ENCODE data around the gene PXK.
"Not testable (repeated sequence)": the region's sequence is repeated elsewhere in the genome, so short reads cannot be mapped to it uniquely, and the experiment has no call there.

PXK gene

DNA sequence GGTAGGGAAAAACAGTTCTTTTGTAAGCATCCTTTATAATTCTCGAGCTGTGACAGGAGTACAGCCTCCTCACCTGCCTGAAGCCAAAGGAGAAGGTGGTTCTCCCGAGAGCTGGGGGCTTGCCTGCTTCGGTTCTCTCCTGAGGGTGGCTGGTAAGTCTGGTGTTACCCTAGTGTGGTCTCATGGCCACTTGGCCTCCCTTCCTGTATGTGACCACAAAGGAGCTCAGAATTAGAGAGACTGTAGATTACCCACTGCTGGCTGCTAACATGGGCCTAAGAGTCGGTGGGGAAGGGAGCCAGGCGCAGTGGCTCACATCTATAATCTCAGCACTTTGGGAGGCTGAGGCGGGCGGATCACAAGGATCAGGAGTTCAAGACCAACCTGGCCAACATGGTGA is 88.3 kb downstream of the PXK start:
- no peak for DNase-seq

DNA sequence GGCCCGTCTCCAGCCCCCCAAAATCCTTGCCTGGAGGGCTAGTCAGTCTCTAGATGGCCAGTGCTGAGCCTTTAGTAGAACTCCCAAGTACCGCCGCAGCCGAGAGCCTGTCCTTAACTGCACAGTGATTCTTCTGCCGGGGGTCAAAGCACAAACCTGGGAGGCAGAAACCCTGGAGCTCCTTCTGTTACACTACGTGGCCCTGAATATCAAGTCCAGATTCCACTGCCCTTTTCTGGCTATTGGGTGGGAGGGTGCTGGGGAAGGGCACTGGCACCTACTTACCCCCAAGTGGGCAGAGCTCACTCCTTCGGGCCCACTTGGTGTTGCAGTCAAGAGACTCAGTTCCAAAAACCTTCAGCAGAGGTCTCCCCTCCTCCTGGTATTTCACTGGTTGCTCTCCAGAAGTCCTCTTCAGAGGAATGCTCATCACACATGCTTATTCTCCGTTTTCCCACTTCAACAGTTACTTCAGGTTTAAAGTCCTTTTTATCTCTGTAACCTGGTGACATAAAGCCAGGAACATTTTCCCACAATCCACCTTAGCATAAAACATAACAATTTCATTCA is 90.1 kb downstream of the PXK start:
- no peak for DNase-seq

DNA sequence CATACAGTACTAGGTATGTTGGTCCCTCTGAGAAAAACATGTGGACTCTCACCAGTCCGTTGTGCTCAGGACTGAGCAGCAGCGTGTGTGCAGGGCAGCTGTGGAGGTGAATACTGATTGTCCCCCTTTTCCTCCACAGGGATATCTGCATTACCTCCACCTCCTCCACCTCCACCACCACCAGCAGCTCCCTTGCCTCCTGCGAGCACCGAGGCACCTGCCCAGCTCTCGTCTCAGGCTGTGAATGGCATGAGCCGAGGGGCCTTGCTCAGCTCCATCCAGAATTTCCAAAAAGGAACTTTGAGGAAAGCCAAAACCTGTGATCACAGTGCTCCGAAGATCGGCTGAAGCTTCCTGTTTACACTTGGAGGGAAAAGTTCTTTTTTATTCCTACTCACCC is 91.9 kb downstream of the PXK start:
- DNase-seq: no peak

DNA sequence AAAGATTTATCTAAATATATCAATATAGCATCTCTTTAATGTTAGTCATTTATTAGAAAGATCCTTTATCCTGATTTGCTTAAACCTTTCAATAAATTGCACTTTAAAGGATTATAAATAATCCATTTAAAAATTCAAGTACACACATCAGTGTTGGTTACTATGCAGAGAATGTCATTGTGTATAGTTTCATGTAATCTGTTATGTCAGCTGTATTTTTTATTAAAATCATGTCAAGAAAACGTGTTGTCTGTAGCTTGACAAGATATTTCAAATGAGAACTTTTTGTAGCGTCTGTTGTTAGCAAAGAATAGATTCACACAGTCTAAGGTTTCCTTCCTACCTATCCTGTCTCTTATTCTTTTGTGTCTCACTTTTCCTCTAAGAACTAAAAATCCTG is 93.1 kb downstream of the PXK start:
- no peak for DNase-seq

DNA sequence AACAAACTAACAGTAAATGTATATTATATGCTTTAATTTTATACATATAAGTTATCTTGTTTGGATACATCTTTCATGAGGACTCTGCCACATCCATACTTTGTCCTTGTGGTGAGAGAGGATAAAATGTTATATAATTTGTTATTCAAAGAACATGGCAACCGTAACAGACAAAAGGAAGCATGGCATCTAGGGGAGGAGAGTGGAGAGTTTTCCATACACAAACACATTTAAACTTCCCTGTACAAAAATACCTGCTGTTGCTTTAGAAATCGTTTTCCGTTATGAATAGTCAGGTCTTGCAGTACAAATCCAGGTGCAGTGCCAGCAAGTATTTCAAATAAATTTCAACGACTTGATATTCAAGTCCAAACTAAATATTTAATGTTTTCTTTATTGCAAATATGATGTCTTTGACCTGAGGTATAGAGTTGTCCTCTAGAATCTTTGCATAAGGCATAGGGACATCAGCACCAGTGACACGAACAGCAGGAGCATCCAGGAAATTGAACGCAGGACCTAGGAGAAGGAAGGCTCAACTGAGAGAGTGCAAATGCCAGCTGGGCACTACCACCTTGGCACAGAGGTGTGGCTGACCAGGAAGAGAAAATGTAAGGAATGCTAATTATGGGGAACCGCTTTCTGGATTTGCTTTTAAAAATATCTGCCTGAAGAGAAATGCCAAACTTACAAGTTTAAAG is 95.1 kb downstream of the PXK start:
- no peak for DNase-seq

DNA sequence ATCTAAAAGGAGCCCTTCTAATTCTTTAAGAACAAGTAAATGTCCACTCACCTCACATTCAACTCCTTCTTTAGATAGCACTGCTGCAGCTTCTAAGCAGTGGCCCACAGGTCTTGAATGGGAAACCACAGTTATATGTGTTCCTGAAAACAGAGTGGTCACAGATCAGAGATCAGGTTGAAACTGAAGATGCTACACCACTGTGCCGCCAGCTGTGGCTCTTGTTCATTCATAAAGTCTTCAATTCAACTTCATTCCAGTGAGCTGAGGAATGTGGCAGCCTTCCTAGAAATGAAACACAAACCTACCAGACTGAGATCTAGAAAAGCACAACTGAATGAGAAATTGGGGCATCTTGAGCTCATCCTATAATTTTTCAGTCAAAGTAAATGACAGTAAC is 97.0 kb downstream of the PXK start:
- DNase-seq: no peak

DNA sequence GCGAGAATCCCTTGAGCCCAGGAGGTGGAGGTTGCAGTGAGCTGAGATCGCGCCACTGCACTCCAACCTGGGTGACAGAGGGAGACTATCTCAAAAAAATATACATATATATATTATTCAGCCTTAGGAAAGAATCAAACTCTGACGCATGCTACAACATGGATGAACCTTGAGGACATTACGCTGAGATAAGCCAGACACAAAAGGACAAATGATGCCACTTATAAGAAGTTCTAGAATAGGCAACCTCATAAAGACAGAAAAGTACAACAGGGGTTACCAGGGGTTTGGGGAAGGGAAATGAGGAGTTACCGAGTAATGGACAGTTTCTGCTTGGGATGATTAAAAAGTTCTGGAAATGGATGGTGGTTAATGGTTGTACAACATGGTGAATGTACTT is 100.2 kb downstream of the PXK start:
- DNase-seq: no peak

DNA sequence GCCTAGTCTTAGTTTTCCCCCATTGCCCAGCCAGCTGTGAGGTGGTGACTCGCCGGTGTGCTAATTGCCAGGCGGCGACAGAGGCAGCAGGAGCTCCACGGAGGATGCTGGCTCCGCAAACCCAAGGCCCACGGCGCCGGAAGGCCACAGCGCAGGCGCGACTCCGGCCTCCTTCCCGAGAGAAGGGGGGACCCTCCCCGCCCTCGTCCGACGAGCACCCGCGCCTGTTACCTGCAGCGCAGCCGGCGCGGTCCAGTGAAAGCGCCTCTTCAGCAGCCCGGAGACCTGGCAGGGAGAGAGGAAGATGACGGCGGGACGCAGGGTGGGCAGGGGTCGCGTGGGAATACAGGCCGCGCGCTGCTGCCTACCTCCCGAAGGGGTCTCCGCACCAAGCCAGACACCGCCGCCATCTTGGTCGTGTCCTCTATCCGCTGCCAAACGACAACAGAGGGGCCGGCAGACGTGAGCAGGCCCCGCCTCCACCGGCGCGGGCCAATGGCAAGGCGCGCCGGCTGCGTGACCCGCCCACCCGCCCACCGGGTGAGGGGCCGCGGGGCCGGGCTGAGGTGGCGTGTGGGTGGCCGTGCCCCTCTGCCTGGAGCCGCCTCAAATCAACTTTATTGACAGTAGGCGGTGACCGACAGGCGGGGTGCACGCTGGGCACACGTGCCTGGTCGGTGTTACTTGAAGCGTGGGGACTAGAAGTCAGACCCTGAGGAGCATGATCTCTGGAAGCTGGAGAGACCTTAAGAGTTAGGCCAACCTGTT is 100.9 kb downstream of the PXK start, which contains the start of gene PDHB:
Gene PDHB (minus strand): TSS at position 433 of the 768 bp plus-strand sequence. CDS start 23 bp downstream, at position 410.
- peak; percentile 94 for DNase-seq

DNA sequence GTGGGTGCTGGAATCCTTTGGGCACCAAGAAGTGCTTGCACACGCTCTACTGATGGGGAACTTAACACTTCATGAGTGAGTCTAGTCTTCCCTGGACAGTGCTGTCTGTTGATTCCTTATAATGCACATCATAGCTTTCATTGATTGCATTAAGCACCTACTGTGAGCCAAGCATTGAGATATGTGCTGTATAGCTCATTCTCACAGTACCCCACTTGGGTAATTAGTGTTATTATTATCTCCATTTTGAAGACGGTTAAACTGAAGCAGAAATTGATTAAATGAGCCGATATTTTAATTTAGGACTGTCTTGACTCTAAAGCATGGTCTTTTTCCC is 101.4 kb downstream of the PXK start:
- DNase-seq: no peak

DNA sequence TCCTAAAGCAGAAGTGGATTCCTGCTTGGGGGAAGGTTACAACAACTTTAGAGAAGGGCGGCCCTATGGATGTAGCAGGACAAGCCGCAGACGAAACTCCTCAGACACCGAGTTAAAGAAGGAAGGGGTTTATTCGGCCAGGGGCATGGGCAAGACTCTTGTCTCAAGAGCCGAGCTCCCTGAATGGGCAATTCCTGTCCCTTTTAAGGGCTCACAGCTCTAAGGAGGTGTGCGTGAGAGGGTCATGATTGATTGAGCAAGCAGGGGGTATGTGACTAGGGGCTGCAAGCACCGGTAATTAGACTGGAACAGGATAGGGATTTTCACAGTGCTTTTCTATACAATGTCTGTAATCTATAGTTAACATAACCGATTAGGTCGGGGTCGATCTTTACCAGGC is 101.8 kb downstream of the PXK start:
- no peak for DNase-seq

DNA sequence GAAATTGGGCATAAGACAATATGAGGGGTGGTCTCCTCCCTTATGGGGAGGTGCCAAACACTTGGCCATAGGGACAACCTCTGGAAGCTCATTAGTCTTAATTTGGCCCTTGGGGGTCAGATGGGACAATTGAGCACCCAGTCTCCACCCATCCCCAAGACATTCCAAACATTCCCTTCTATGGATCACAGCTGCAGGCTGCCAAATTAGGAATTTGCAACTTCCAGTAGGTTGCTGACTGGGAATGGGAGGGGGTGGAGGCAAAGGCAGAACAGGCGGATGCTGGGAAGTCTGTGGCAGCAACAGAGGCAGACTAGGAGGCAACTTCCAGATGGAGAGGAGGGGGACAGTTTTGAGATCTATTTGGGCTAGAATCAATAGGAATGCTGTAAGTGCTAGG is 102.3 kb downstream of the PXK start:
- no peak for DNase-seq

DNA sequence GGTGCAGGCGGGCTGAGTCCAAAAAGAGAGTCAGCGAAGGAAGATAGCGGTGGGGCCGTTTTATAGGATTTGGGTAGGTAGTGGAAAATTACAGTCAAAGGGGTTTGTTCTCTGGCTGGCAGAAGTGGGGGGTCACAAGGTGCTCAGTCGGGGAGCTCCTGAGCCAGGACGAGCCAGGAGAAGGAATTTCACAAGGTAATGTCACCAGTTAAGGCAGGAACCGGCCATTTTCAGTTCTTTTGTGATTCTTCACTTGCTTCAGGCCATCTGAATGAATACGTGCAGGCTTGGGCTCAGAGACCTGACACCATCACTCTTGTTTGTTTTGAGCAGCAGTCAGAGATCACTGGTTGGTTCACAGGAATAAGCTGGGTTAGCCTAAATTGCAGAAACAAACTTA is 104.6 kb downstream of the PXK start:
- not testable (repeated sequence) for DNase-seq

DNA sequence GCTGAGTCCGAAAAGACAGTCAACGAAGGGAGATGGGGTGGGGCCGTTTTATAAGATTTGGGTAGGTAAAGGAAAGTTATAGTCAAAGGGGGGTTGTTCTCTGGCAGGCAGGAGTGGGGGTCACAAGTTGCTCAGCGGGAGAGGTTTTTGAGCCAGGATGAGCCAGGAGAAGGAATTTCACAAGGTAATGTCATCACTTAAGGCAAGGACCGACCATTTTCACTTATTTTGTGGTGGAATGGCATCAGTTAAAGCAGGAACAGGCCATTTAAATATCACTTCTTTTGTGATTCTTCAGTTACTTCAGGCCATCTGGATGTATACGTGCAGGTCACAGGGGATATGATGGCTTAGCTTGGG is 108.3 kb downstream of the PXK start:
- DNase-seq: not testable (repeated sequence)

DNA sequence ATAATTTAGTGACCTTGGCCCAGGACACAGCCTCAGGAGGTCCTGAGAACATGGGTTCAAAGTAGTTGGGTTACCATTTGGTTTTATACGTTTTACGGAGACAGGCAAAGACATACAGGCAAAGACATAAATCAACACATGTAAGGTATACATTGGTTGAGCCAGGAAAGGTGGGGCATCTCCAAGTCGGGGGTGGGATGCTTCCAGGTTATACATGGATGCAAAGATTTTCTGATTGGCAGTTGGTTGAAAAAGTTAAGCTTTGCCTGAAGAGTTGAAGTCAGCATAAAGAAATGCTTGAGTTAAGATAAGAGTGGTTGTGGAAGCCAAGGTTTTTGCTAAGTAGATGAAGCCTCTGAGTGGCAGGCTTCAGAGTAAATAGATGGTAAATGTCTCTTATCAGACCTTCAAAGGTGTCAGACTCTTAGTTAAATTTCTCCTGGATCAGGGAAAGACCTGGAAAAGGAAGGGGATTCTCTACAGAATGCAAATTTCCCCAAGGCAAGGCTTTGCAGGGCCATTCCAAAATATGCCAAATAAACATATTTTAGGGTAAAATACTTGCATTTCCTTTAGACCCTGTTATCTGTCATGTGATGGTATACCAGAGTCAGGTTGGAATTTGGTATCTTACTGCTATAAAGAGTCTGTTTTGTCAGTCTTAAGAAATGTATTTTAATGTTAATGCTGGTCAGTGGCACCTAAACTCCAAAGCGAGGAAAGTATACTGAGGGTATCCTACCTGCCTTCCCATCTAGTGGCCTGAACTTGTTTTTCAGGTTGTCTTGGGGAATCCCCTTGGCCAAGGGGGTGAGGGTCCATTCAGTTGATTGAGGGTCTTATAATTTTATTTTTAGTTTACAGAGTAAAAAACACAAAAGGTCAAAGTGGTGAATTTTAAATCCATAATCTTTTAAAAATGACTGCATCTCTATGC is 109.1 kb downstream of the PXK start:
- no peak for DNase-seq

DNA sequence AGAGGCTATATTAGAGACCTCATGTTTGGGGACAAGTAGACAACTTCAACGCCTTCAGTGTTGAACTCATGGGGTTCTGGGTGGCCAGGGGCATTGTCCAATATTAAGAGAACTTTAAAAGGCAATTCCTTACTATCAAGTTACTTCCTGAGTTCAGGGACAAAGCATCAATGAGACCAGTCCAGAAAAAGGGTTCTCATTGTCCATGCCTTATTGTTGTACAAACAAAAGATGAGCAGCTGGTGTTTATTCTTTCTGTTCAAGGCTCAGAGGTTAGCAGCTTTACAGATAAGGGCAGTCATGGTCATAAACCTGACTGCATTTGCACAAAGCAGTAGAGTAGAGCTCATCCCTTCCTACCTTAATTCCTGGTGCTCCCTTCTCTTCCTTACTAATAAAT is 119.5 kb downstream of the PXK start:
- DNase-seq: no peak

DNA sequence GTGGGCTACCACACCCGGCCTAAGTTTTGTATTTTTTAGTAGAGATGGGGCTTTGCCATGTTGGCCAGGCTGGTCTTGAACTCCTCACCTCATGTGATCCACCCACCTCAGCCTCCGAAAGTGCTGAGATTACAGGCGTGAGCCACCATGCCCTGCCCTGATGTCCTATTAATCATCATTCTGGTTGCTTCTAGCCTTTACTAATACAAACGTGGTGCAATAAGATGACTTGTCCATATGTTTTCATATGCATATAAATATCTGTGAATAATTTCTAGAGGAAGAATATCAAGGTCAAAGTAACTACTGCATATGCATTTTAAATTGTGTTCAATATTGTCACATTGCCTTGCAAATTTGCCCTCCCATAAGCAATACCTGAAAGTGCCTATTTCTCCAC is 126.5 kb downstream of the PXK start:
- DNase-seq: no peak

DNA sequence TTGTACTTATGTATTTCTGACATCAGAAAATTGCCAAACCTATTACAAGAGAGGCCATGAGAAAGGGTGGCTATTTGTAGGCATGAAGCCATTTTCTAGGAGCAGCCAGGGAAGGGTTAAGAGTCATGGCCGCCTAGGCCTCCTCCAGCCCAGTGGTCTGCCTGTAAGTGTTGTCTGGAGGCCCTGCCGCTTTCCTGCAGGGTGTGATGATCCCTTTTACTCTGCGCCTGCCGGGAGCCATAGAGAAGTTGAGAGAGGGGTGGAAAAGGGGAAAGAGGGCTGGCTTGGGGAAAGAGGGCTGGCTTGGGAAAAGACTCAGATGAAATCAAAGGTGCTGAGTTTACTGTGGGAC is 130.1 kb downstream of the PXK start:
- DNase-seq: no peak

DNA sequence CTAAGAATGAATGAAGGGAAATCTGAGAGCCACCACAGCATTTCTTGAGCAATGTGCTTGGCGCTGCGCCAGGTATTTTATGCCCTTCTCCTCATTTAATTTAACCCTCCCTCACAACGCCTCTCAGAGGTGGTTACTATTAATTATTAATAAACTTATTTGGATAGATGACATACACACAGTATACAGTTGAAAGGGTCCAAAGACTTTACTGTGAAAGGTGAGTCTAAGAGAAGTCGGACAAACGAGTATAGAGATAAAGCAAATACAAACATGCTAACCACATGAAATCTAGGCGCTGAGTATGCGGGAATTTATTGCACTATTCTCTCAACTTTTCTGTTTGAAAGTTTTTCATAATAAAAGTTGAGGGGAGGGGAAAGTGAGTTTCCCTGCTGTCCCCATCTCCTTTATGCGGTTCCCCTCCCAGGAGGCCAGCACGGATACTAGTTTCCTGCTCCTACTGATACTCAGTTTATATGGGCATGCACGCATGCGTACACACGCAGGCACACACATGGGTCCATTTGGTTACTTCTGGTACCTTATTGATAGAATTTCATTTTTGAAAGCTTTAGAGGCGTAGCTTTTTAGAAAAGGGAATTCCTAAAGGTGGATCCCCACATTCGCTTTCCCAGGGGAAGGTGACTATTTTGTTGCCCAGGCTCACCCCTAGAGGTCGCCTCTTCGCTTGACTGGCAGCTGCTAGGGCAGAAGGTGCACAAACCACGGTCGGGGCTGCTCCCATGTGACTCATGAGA is 130.7 kb downstream of the PXK start:
- DNase-seq: peak; percentile 82

DNA sequence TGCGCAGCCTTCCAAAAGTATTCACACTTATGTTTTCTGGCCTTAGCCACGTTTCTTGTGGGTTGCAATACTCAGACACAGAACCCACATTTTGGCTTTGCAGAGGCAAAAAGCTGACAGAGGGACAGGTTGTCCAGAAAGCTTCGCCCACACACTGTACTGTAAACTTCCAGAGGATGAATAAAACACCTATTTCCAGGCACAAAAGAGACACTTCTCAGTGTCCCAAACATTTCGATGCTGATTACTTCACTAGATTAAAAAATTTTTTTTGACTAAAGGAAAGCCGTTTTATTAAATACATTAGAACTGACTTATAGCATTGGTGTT is 131.2 kb downstream of the PXK start:
- no peak for DNase-seq

DNA sequence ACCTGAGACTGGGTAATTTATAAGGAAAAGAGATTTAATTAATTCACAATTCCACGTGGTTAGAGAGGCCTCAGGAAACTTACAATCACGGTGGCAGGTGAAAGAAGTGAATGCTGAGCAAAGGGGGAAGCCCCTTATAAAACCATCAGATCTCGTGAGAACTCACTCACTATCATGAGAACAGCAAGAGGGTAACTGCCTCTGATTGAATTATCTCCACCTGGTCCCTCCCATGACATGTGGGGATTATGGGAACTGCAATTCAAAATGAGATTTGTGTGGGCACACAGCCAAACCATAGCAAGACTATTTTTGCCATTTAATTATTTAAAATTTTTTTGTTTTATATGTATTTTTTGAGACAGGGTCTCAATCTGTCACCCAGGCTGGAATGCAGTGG is 132.2 kb downstream of the PXK start:
- no peak for DNase-seq

DNA sequence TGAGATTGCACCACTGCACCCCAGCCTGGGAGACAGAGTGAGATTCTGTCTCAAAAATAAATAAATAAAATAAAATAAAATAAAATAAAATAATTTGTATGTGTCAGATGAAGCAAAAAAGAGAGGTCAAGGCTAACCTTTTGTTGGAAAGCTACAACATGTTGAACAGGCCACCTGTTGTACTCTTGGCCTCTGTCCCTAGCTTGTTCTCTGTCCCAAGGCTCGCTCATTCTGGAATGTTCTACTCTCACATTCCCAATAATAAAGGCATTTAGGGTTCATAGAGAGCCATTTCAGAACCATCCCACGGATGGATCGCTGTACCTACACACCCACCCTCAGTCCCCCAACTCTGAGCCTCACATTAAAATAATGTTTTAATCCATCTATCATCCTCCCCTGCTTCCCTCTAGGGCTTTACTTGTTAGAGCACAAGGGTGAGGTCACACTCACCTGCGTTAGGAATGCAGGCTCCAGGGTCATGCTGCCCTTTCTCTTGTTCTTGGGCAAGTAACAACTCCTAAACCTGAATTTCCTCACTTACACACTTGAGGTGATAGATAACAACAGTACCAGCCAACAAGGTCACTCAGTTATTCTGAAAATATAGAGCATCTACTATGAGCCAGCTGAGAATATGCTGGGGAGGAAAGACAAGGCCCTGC is 134.3 kb downstream of the PXK start:
- no peak for DNase-seq

DNA sequence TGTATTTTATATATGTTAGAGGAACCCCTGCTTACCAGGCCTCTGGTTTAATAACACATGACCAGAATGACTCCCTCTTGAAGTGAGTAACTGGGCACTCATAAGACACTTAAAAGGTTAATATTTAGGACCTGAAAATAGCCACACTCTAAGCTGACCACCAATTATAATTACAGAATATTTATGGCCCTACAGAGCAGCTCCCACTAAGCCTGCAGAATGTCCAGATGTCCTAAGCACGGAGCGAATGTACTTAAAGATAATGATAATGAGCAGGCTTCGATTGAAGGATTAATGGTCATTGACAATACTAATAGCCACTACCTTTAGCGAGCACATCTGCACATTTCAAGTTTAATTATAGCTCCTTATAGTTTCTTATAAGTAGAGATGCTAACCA is 136.4 kb downstream of the PXK start:
- DNase-seq: no peak

Data from CD4-positive, alpha-beta T cell treated with Interleukin-17A for 4 hours (primary cell).